NK-92 (cell line): ENCODE results near the gene AFDN.

Source experiments
- DNase-seq: peaks from one replicate; lab custom pipeline; 2025; ENCODE audit not compliant: unreplicated experiment; lab: John Stamatoyannopoulos, UW

Gene AFDN

DNA sequence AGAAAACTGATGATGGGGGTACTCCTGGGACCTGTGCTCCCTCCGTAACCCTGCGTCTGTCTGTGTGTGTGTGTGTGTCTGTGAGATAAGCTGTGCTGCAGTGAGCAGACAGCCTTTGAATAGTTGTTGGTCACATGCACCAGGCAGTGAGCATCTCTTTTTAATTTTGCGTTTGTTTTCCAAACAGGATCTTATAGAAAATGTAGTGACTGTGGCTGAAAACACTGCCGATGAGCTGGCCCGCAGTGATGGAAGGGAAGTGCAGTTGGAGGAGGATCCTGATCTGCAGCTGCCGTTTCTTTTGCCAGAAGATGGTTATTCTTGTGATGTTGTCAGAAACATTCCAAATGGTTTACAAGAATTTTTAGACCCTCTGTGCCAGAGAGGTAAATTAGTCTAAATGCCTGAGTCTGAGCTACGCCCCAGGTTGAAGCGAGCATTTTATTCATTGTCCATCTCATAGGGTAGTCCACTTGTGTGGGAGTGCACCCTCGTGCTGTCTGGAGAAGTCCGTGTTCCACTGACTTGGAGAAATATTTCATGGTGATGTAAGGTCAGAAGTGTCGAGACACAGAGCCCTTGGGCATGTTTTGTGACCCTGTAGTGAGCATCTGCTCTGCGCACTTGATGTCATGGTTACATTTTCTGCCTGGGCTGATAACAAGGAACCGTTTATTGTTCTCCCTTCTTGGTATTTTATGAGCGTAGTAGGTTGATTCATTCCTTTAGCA is 92.0 kb downstream of the AFDN start:
- DNase-seq, result no peak

GRCh38 chr6:167919349-167919748 is 92.6 kb downstream of the AFDN start:
- DNase-seq, result no peak

DNA sequence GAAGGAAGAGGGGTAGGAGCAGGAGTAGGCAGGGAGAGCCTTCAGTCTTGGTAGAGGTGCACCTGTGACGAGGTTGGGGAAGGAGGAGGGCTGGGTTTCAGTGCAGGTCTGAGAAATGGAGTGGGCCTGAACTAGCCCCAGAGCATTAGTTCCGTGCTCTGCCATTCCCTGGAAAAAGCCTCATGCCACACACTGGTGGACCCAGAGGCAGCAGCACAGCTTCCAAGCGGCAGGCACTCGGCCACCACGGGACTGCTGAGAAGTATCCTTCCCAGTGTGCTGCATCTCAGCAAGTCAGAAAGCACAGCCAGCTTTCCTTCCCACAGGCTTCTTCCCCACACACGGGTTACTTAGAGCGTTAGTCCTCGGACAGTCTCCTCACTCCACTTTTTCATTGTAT is 93.5 kb downstream of the AFDN start:
- DNase-seq, result no peak

DNA sequence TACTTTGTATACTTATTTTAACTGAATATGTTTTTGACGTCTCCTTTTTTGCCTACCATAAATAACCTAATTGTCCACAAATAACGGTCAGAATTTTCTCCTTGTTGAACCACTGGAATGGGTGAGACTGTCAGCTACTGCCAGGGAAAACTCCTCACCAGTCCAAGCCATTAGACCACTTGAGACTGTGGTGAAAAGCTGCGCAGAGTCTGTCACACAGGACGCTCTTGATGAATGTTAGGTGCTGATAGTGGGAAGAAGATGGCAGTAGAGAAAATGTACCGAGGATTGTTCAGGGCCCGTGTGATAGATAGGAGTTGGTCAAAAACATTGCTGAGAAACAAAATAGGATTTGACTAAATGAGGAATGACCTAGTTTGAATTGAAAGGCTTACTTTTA is 95.1 kb downstream of the AFDN start:
- DNase-seq, result no peak

GRCh38 chr6:167925026-167925425 is 98.3 kb downstream of the AFDN start:
- DNase-seq, result no peak

DNA sequence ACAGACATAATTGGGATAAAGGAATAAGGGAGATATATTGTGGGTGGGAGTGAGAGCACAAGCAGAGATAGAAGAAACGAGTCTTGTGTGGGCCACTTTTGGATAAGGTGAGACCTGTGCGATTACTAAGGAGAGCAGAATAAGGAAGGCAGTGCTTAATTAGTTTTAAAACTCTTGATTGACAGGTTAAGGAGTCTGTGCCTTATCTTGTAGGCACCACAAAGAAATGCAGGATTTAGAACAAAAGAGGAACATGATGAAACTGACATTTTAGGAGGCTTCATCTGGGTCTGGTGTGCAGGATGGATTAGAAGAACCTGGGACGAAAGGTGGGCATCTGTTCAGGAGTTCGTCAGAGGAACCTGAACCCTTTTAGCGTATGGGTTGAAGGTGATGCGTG is 100.5 kb downstream of the AFDN start:
- no peak for DNase-seq

DNA sequence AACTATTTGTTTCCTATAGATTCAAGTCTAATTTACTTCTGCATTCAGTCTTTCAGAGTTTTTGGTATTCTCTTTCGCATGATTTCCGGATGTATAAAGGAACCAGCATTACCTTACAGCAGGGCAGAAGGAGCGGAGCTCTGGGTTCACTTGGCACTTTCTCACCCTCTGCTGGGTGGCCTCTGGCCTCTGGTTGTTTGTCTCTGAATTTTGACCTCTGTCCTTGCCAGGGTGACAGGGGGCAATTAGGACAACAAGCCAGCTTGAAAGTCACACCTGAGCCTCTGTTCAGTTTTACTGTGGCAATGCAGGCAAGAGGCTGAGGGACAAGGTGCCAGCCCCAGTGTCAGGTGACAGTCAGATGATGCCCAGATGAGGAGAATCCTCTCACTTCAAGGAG is 101.4 kb downstream of the AFDN start:
- no peak for DNase-seq

GRCh38 chr6:167930295-167930694 is 103.6 kb downstream of the AFDN start:
- no peak for DNase-seq

- DNase-seq, result no peak
Measured at GRCh38 chr6:167932468-167933276, 106.0 kb downstream of the AFDN start.

DNA sequence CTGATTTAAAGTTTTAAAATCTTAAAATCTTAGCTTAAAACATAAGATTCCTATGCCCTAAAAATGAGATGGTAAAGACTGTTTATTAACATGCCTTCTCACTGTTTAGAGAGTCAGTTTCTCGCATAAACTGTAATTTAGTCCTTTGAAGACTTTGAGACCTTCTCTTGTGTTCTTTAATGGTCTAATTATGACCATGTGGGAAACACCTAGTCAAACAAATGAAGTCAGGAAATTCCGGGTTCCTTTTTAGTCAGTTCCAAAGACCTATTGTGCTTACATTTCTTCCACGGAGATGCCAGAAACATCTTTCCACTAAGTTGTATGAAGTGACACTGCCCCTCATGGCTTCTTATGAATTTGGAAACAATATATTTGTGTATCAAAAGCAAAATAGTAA is 106.6 kb downstream of the AFDN start:
- DNase-seq, result no peak

- DNase-seq, result no peak
Measured at GRCh38 chr6:167933847-167934246, 107.1 kb downstream of the AFDN start.

DNA sequence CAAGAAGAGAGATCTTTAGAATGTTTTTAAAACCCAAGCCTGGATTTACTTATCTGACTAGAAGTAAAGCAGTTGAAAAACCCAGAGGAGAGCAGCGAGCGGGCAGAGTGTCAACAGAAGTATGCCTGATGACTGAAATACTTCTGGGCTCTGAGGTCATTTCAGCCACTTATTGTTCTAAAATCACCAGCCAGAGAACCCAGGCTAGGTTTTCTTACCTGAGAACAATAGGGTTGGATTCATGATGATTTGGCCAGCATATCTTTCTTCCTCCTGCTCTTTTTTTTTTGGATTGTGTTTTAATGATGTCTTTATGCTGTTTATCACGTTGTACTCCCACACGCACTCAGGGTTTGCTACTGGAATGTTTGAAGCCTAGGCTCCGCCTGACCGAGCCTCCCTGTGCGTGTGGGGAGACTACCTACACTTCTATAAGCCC is 107.7 kb downstream of the AFDN start:
- no peak for DNase-seq

- DNase-seq, result no peak
Measured at GRCh38 chr6:167936051-167936450, 109.3 kb downstream of the AFDN start.

DNA sequence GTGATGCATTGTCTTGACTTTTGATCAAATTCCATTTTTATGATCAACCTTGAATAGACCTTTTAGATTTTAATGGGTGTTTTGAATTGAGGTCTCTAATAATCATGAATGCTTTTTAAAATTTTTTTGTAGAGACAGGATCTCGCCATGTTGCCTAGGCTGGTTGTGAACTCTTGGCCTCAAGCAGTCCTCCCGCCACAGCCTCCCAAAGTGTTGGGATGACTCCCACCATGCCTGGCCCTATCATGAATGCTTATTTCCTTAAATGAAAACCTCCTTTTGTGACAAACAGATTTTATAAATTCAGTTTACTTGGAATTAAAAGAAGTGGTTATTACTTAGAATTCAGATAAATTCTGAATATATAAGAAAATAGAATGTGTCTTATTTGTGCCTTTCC is 110.6 kb downstream of the AFDN start:
- DNase-seq, result no peak

GRCh38 chr6:167937948-167938911 is 111.5 kb downstream of the AFDN start:
- DNase-seq, result no peak

DNA sequence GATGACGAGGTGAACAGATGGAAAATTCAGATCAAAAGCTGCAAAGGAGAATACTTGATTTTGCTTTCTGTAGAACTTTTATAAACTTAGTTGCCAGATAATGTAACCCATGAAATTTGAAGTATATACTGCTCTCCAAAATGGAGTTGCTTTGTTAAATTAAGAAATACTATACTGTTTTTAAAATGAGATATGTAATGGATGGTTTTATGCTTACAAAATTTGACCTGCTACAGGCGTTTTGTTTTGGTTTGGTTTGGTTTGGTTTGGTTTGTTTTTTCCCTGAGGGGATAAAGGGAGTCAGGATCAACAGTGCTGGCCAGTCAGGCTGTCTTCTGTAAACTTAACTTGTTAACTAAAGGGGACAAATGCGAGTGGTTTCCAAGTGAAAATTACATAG is 115.1 kb downstream of the AFDN start:
- DNase-seq, result no peak

DNA sequence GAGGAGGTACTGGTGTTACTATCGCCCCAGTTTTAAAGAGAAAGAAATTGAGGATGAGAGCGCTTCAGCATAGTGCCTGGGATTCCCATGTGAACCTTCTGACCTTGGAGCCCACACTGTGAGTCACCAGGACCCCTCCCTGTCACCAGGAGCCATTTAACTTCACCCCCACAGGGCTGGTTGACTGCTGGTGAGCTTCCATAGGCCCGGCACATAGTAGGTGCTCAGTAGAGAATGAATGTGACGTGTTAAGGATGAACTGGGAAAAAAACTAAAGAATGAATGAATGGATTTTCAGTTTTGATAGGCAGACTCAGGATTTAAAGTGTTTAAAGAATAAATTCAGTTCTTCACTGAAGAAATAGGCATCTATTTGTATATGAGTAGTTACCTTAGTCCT is 117.4 kb downstream of the AFDN start:
- DNase-seq, result no peak

- DNase-seq, result no peak
Measured at GRCh38 chr6:167946007-167946406, 119.3 kb downstream of the AFDN start.

DNA sequence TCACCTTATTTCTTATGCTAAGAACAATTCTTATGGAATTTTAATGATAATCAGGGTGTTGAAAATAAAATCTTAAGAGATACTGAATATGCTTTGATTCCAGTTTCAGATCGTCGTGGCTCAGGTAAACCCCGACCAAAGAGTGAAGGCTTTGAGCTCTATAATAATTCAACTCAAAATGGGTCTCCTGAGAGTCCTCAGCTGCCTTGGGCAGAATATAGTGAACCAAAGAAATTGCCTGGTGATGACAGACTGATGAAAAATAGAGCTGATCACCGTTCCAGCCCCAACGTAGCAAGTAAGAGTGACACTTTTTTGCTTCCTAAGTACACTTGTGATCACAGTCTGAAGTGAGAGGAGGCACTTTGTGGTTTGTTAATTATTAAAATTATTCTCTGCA is 119.9 kb downstream of the AFDN start:
- DNase-seq, result no peak

DNA sequence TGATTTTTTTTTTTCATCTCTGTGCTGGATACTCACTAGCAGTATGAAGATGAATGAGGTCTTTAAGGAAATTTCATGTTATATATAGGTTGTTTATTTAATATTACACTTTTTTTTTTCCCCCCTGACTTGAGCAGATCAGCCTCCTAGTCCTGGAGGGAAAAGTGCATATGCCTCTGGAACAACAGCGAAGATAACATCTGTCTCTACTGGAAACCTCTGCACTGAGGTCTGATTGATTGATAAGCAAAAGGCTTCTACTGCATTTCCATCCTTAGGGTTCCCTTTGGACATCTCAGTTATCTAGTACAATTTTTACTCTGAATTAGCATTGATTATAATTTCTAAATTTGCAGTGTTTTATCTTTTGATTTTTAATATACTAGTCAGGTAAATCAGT is 121.0 kb downstream of the AFDN start:
- DNase-seq, result no peak

DNA sequence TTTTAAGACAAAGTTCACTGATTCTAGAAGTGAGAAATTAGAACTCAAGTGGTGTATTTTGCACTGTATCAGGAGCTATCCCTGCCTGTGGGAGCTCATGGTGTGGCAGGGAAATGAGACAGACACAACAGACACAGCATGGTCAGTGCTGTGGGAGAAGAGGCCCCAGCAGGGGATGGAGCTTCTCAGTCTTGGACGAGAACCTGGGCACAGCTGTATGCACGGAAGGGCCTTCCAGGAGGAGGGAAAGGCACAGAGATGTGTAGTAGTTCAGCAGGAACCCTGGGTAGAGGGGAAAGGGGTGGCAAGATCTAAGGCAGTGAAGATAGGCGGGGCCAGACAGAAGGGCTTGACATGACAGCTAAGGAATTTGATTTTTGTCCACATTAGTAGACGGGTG is 122.0 kb downstream of the AFDN start:
- no peak for DNase-seq
